Tibial artery (tissue), 4 donors: ENCODE data around the gene LAMA5.

Source experiments
- DNase-seq, 2 donors: peaks; one replicate each; pipeline ENCODE4 v3.0.0-alpha.2; 2019
- H3K27ac ChIP-seq, 2 donors: fragments of 200-600 bp; sonication (generic) in 1 of 2; 1 replicate in 1 of 2; 2 replicates in 1 of 2; pipeline ENCODE4 v1.5.1; 2018 to 2019; ENCODE audit warnings: mild to moderate bottlenecking in 1 of 2
- H3K27me3 ChIP-seq, 2 donors: fragments of 200-600 bp; sonication (generic) in 1 of 2; one replicate each; pipeline versions ENCODE4 v1.5.1 to v1.6.0; 2016 to 2019
- H3K36me3 ChIP-seq, 3 donors: fragments of 200-600 bp; sonication (generic) in 2 of 3; one replicate each; pipeline ENCODE4 v1.5.1; 2016 to 2019; ENCODE audit warnings: mild to moderate bottlenecking in 2 of 3
- H3K4me1 ChIP-seq, 4 donors: fragments of 200-600 bp; sonication (generic) in 2 of 4; 1 replicate in 3 of 4; 2 replicates in 1 of 4; pipeline ENCODE4 v1.5.1; 2016 to 2019
- H3K4me3 ChIP-seq, 2 donors: fragments of 200-600 bp; sonication (generic) in 1 of 2; 1 replicate in 1 of 2; 2 replicates in 1 of 2; pipeline ENCODE4 v1.5.1; 2018 to 2019; ENCODE audit warnings: mild to moderate bottlenecking in 2 of 2
- H3K9me3 ChIP-seq, 3 donors: fragments of 200-600 bp; sonication (generic) in 1 of 3; one replicate each; pipeline ENCODE4 v1.5.1; 2016 to 2019
- intact Hi-C: fragments of 100-400 bp; cut with DNase I; formaldehyde crosslinking; loops from one replicate; pipeline ENCODE4 v1.15.0; 2023; ENCODE audit warnings: low total_unique reads
- TF ChIP-seq, protein P1 (sequence below), 2 experiments: fragments of 200-600 bp in 1 of 2; fragments of 450-650 bp in 1 of 2; IDR thresholded peaks; one replicate each; pipeline ENCODE4 v1.5.1; 2017 to 2019; ENCODE audit warnings: antibody characterized with exemption in 2 of 2, mild to moderate bottlenecking in 1 of 2, moderate library complexity in 1 of 2

The LAMA5 gene

DNA sequence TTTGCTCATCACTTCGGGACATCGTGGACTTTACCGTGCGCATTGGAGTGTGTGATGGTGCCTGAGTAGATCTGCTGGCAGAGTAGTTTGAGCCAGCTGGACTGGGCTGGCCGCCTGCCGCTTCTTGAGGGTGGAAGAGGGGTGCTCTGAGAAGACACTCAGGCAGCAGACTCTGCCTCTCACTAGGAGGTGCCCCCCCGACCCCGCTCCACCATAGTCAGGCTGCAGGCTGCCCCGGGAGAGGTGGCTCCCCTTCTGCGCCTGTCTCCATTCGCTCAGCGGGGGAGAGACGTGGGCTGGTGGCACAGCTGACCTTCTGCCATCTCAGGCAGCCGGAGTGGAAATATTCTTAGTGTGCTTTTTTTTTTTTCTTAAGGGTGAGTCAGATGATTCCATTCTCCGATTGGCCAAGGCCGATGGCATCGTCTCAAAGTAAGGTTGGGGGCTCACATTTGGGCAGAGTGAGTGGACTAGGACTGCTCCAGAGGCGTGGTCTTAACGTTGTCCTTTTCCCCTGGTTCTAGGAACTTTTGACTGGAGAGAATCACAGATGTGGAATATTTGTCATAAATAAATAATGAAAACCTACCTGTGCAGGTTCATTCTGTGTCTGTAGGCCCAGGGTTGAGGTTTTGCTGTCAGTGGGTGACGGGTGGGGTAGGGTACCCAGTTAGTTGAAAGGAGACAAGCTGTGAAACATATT lies 21.0 kb upstream of the LAMA5 start:
- TF ChIP-seq, protein P1, sequence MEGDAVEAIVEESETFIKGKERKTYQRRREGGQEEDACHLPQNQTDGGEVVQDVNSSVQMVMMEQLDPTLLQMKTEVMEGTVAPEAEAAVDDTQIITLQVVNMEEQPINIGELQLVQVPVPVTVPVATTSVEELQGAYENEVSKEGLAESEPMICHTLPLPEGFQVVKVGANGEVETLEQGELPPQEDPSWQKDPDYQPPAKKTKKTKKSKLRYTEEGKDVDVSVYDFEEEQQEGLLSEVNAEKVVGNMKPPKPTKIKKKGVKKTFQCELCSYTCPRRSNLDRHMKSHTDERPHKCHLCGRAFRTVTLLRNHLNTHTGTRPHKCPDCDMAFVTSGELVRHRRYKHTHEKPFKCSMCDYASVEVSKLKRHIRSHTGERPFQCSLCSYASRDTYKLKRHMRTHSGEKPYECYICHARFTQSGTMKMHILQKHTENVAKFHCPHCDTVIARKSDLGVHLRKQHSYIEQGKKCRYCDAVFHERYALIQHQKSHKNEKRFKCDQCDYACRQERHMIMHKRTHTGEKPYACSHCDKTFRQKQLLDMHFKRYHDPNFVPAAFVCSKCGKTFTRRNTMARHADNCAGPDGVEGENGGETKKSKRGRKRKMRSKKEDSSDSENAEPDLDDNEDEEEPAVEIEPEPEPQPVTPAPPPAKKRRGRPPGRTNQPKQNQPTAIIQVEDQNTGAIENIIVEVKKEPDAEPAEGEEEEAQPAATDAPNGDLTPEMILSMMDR (IDR thresholded peaks at IDR 0.05) = no peak
- intact Hi-C loops = loop anchor here (2.0 kb wide), 1 partner anchor 143 kb away; no protein-coding TSS in a partner anchor
- H3K27me3 ChIP-seq = no peaks in the 10 kb centered on the region
- H3K4me1 ChIP-seq = peaks cover 0 to 29% (median 24%) of the 10 kb centered on the region in 4 donors
- peak overlapping the region; percentile 97 to 98 for H3K27ac ChIP-seq
- no peaks in the 10 kb centered on the region for H3K9me3 ChIP-seq
- no peak for DNase-seq
- peaks cover 0 to 52% (median 42%) of the 10 kb centered on the region in 3 donors for H3K36me3 ChIP-seq
- peak overlapping the region; percentile 96 to 97 for H3K4me3 ChIP-seq

DNA sequence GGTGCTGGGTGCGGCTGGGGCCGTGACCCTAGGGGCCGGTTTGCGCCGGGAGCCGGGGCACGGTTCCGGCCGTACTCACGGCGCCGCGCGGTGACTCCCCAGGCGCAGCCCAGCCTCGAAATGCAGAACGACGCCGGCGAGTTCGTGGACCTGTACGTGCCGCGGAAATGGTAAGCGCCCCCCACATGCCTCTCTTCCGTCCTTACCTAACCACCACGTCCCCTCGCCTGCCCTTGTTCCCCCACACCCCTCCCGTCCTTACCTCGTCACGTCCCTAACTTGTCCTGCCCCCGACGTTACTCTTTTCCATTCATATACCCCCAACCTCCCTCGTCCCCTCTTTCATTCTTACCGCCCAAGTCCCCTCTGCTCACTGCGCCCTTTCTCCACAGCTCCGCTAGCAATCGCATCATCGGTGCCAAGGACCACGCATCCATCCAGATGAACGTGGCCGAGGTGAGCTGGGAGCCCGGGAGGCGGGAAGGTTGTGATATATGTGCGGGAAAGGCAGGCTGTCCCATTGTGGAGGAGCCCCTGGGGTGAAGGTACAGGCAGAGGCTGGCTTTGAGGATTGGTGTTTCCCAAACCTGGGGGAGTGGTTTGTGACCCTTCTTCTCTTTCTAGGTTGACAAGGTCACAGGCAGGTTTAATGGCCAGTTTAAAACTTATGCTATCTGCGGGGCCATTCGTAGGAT lies 20.3 kb upstream of the LAMA5 start:
- H3K9me3 ChIP-seq = no peaks in the 10 kb centered on the region
- H3K27me3 ChIP-seq = no peaks in the 10 kb centered on the region
- intact Hi-C loops = loop anchor here (2.0 kb wide), 1 partner anchor 143 kb away; no protein-coding TSS in a partner anchor
- H3K4me1 ChIP-seq = peaks cover 0 to 32% (median 27%) of the 10 kb centered on the region in 4 donors
- peak overlapping the region; percentile 96 to 97 for H3K4me3 ChIP-seq
- DNase-seq = no peak
- peaks cover 0 to 45% (median 37%) of the 10 kb centered on the region in 3 donors for H3K36me3 ChIP-seq
- TF ChIP-seq, protein P1 (IDR thresholded peaks at IDR 0.05) = no peak
- peak overlapping the region; percentile 97 to 98 for H3K27ac ChIP-seq

DNA sequence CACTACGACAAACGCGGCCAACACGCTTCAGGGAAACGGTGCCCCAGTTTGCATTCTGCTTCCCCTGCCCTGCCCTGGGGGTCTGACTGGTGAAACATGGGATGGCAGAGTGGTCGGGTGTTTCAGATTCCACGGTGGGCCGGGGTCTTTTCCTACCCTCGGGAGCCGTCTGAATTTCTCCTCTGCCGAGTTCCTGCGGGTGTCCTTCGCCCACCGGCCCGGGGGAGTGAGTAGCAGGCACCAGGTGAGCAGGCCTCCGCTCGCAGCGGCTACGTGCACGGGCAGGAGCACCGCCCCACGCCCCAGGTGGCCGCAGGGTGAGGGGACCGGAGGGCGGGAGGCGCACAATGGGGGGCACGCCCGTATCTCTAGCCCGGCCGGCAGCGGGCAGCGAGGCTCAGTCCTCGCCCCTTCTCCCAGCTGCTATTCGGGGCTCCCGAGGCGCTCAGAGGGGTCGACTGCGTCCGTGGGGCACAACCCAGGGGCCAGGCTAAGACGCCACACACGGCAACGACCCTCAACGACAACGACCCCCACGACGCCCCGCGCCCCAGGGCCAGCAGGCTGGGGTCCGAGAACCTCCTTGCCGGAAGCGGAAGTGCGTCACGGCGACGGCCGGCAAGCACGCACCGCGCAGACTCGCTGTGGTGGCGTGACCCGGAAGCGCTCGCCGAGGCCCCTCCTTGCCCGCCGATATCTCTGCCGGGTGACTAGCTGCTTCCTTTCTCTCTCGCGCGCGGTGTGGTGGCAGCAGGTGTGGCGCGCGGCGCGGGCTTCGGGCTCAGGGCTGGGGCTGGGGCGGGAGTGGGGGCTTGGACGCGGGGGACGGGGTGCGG lies 19.5 kb upstream of the LAMA5 start, which contains the start of gene RPS21:
Gene RPS21, plus strand, starts transcription at position 721 of the 836 bp plus-strand sequence. CDS start 236 bp downstream, outside the sequence.
- H3K4me1 ChIP-seq = peaks cover 0 to 34% (median 29%) of the 10 kb centered on the region in 4 donors
- DNase-seq = peak; percentile 90 to 95
- TF ChIP-seq, protein P1 (IDR thresholded peaks at IDR 0.05) = no peak
- H3K36me3 ChIP-seq = peaks cover 0 to 37% (median 32%) of the 10 kb centered on the region in 3 donors
- intact Hi-C loops = loop anchor here (2.0 kb wide), 1 partner anchor 142 kb away; no protein-coding TSS in a partner anchor
- H3K4me3 ChIP-seq = peak within 1 kb of the TSS; percentile 96 to 97
- no peaks in the 10 kb centered on the region for H3K9me3 ChIP-seq
- H3K27ac ChIP-seq = peak within 1 kb of the TSS; percentile 97 to 98
- no peaks in the 10 kb centered on the region for H3K27me3 ChIP-seq

DNA sequence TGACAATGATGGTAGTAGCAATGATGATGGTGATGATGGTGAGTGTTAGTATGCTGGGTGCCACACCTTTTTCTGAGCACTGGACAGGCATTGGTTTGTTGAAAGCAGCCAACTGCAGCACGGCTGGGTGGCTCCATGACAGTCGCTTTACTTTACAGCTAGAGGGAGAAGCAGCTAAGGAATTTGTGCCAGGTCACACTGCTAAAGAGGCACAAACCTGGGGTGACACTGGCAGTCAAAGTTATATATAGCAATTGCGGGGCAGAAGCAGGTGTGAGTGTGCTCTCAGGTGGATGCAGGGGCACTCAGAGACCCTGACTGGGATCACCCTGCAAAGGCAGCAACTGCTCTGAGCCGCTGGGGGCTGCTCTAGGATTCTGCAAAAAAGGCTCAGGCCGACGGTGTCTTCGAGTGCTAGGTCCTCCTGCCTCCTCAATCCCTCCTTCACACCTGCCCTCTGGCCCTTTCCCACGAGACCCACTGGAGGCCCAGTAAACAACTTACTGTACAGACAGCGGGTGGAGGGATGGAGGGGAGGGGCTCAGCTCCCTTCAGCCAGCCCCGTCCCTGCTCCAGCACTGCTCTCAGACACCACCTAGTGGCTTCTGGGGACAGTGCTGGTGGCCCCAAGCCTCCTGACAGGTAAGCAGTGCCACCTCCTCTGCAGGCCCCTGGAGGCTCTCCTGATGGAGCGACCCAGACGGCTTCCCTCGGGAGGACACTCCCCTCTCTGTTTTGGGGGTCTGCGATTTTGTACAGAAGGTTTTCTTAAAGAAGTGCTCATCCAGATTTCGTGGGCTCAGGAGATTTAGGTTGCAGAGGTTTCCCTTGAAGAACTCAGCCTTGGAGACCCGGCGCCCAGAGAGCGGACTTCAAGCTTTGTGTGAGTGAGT lies 15.4 kb upstream of the LAMA5 start:
- no peaks in the 10 kb centered on the region for H3K9me3 ChIP-seq
- DNase-seq = peak; percentile 71 to 83
- intact Hi-C loops = no loop called here
- H3K27me3 ChIP-seq = no peaks in the 10 kb centered on the region
- H3K4me3 ChIP-seq = no peak overlapping the region
- peak overlapping the region in 1 of 2 donors; percentile 44 for H3K27ac ChIP-seq
- TF ChIP-seq, protein P1 (IDR thresholded peaks at IDR 0.05) = peak; percentile 92 to 94
- no peaks in the 10 kb centered on the region for H3K36me3 ChIP-seq
- peaks cover 0 to 52% (median 42%) of the 10 kb centered on the region in 4 donors for H3K4me1 ChIP-seq
